M059J (cell line): ENCODE measurements around the gene MCAM. TPM values are rescaled to one million over a fixed set of nuclear protein-coding genes. Genes with fewer than 3 reads are reported as not detected.
A peak's percentile ranks its signal among the peaks of the same experiment; 100 is the strongest.

ENCODE experiments used
- DNase-seq: peaks from one replicate; pipeline ENCODE4 v3.0.0-alpha.2; 2012; ENCODE audit warnings: low read depth
- total RNA-seq: library from RNA; depleted of rRNA; stranded (reverse); fragments of >200 nt; shearing (Covaris generic); gene quantifications from 2 replicates; pipeline ENCODE4 v1.2.3, GENCODE V29; 2014; rRNA removed

MCAM gene, protein sequence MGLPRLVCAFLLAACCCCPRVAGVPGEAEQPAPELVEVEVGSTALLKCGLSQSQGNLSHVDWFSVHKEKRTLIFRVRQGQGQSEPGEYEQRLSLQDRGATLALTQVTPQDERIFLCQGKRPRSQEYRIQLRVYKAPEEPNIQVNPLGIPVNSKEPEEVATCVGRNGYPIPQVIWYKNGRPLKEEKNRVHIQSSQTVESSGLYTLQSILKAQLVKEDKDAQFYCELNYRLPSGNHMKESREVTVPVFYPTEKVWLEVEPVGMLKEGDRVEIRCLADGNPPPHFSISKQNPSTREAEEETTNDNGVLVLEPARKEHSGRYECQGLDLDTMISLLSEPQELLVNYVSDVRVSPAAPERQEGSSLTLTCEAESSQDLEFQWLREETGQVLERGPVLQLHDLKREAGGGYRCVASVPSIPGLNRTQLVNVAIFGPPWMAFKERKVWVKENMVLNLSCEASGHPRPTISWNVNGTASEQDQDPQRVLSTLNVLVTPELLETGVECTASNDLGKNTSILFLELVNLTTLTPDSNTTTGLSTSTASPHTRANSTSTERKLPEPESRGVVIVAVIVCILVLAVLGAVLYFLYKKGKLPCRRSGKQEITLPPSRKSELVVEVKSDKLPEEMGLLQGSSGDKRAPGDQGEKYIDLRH
- 353 and 496 TPM in 2 replicates for total RNA-seq

GRCh38 chr11:119316729-119317591, at the start of gene MCAM:
TSS of gene MCAM (minus strand) at chr11:119317130. CDS start at chr11:119317101, 29 bp downstream.
- peak; percentile 47 for DNase-seq

DNA sequence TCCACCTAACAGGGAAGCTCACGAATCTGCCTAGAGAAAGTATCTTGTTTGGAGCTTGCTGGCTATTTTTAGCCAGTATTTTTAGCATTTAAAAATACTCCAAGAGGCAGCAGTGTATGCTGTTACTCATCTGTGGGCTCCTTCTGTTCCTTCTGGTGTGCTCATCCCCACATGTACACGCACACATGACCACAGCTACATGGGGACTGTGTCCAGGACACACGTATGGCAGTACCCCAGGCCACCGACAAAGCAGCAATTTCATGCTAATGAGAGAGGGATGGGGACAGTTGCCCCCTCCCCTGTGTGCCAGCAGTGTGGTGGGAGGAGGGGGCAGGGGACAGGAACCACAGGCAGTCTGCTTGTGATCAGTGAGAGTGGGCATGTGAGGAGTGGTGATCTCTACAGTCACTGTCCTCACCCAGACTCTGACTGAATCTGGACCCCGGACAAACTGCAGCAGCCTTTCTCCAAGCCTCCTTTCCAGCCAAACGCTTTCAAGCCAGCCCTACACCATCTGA, 48.2 kb upstream of the MCAM start:
- no peak for DNase-seq

GRCh38 chr11:119363851-119364590, 47.1 kb upstream of the MCAM start:
- DNase-seq = no peak

GRCh38 chr11:119363081-119363850, 46.3 kb upstream of the MCAM start:
- no peak for DNase-seq

- no peak for DNase-seq
Observed at GRCh38 chr11:119362741-119363080, 45.8 kb upstream of the MCAM start.

DNA sequence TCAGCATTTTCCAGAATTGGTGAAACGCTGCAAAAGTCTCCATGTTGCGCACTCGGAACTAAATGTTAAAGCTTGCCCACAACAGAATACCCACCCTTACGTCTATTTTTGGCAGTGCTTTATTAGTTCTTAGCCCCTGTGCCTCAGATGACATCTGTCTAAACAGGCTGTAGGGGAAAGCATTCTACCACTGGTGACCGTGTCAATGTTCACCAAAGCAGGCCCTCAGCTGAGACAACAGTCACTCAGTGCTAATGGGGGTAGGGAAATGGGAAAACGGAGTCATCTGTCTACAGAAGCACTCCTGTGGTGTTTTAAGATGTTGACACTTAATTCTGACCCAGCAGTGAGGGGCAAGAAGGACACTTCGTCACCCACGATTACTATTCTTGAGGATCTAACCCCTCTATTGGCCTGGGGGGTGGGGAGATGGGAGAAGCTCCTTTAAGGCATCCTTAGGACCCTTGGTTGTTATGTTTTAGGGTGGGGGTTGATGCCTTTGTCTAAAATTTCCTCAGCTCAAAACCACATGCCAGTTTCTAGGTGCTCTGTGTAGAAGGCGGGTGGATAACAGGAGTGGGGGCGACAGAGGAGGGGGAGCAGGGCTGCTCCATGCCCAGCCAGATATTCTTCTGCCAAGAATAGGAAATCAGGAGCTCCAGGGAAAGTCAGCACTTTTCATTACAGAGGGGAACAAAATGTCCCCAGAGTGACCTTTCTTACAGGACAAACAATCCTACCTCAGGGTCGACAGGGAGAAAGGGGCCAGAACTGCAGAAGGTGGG, 45.2 kb upstream of the MCAM start:
- no peak for DNase-seq

- DNase-seq = peak; percentile 91
Observed at GRCh38 chr11:119361056-119361787, 44.3 kb upstream of the MCAM start.

GRCh38 chr11:119359365-119360214, 42.7 kb upstream of the MCAM start:
- DNase-seq = no peak

DNA sequence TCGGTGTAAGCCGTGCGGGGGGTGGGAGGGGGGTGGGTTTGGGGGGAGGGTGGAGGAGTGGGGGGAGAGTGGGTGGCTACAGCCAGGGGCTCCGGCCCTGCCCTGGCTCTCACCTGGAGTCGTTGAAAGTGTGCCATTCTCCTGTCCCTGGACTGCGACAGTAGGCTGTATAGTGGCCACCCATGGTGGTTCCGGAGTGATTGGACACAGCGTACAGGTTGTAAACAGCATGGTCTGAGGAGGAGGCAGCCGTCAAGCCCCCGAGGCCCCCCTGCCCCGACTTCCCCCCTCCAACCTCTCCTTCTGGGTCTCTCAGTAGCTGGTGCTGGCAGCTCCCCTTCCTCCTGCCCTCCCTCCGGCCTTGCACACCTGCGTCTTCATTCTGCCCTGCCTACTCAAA, 40.1 kb upstream of the MCAM start:
- no peak for DNase-seq

- peak; percentile 62 for DNase-seq
Observed at GRCh38 chr11:119356349-119357031, 39.6 kb upstream of the MCAM start.

- DNase-seq = no peak
Observed at GRCh38 chr11:119355091-119355843, 38.3 kb upstream of the MCAM start.

- peak; percentile 52 for DNase-seq
Observed at GRCh38 chr11:119352857-119353260, 35.9 kb upstream of the MCAM start.

DNA sequence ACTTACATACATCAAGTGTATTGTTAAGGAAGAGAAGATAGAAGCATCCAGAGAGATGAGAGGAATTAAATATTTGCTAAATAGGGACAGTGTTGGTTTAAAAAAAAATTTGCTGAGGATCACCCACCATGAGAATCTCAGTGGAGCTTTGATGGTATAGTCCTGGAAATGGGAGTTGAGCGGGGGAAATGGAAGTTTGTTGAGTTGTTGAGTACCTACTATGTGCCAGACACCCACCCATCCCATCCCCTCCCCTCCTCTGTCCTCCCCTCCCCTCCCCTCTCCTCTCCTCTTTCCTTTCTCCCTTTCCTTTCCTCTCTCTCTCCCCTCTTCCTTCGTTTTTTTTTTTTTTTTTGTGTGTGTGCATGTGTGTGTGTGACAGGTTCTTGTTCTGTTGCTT, 34.3 kb upstream of the MCAM start:
- DNase-seq = no peak

- DNase-seq = no peak
Observed at GRCh38 chr11:119350302-119350701, 33.4 kb upstream of the MCAM start.

GRCh38 chr11:119347940-119348605, 31.1 kb upstream of the MCAM start:
- DNase-seq = no peak

- DNase-seq = no peak
Observed at GRCh38 chr11:119347242-119347641, 30.3 kb upstream of the MCAM start.
